Activated naive CD8-positive, alpha-beta T cell treated with anti-CD3 and anti-CD28 coated beads for 36 hours (primary cell): ENCODE results near the gene GPC4. TPM values are rescaled to one million over a fixed set of nuclear protein-coding genes. Genes with fewer than 3 reads are reported as not detected.
A peak's percentile ranks its signal among the peaks of the same experiment; 100 is the strongest.
"Not testable (repeated sequence)": the region's sequence is repeated elsewhere in the genome, so short reads cannot be mapped to it uniquely, and the experiment has no call there.

Experiments used
- DNase-seq: peaks from one replicate; pipeline ENCODE4 v3.0.0; 2021
- H3K27ac Mint-ChIP-seq: one replicate; pipeline ENCODE4 v1.8.0; 2022; ENCODE audit warnings: mild to moderate bottlenecking, moderate library complexity, mixed read lengths
- H3K27me3 Mint-ChIP-seq: one replicate; pipeline ENCODE4 v1.8.0; 2022; ENCODE audit warnings: mild to moderate bottlenecking, mixed read lengths
- H3K36me3 Mint-ChIP-seq: one replicate; pipeline ENCODE4 v1.8.0; 2021; ENCODE audit warnings: mild to moderate bottlenecking, mixed read lengths
- H3K4me1 Mint-ChIP-seq: one replicate; pipeline ENCODE4 v1.8.0; 2021; ENCODE audit warnings: mixed read lengths
- H3K4me3 Mint-ChIP-seq: one replicate; pipeline ENCODE4 v1.8.0; 2022; ENCODE audit warnings: mild to moderate bottlenecking, moderate library complexity, mixed read lengths
- H3K9me3 Mint-ChIP-seq: one replicate; pipeline ENCODE4 v1.8.0; 2022; ENCODE audit warnings: mixed read lengths
- total RNA-seq, 2 experiments: library from RNA; stranded (reverse); gene quantifications; one replicate each; pipeline ENCODE4 v1.2.3, GENCODE V29; 2021

Gene GPC4
- total RNA-seq, 2 experiments from 2014 or later = not detected

- no peaks in the 10 kb centered on the region for H3K27me3 Mint-ChIP-seq
- H3K4me3 Mint-ChIP-seq = no peak overlapping the region
- H3K9me3 Mint-ChIP-seq = no peaks in the 10 kb centered on the region
- no peaks in the 10 kb centered on the region for H3K36me3 Mint-ChIP-seq
- H3K4me1 Mint-ChIP-seq = no peaks in the 10 kb centered on the region
- no peak for DNase-seq
- H3K27ac Mint-ChIP-seq = no peak overlapping the region
Measured at GRCh38 chrX:133364865-133365264, 50.4 kb downstream of the GPC4 start.

DNA sequence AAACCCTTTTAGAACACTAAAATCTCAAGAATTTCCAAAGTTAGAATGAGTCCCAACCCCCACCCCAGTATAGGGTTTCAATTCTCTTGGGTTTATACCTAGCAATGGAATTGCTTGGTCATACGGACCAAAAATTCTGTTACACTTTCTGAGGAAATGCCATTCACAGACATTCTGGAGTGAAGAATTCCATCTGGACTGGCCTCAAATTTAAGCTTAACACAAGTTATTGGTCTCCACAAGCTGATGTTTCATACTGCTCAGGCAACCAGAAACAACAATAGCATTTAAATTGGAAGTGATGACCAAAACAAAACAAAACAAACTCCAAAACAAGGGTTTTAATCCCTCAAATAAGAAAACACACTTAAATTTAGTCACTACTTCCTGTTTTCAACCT lies 51.1 kb downstream of the GPC4 start:
- no peaks in the 10 kb centered on the region for H3K36me3 Mint-ChIP-seq
- H3K27ac Mint-ChIP-seq = no peak overlapping the region
- no peaks in the 10 kb centered on the region for H3K4me1 Mint-ChIP-seq

GRCh38 chrX:133362538-133362937 lies 52.8 kb downstream of the GPC4 start:
- H3K27ac Mint-ChIP-seq = no peak overlapping the region
- H3K4me3 Mint-ChIP-seq = no peak overlapping the region
- DNase-seq = no peak
- no peaks in the 10 kb centered on the region for H3K9me3 Mint-ChIP-seq
- no peaks in the 10 kb centered on the region for H3K27me3 Mint-ChIP-seq
- H3K4me1 Mint-ChIP-seq = no peaks in the 10 kb centered on the region
- H3K36me3 Mint-ChIP-seq = no peaks in the 10 kb centered on the region

More for the DNA sequence above, 51.1 kb downstream of the GPC4 start:
- H3K27me3 Mint-ChIP-seq = no peaks in the 10 kb centered on the region
- no peak overlapping the region for H3K4me3 Mint-ChIP-seq
- no peak for DNase-seq
- H3K9me3 Mint-ChIP-seq = no peaks in the 10 kb centered on the region

DNA sequence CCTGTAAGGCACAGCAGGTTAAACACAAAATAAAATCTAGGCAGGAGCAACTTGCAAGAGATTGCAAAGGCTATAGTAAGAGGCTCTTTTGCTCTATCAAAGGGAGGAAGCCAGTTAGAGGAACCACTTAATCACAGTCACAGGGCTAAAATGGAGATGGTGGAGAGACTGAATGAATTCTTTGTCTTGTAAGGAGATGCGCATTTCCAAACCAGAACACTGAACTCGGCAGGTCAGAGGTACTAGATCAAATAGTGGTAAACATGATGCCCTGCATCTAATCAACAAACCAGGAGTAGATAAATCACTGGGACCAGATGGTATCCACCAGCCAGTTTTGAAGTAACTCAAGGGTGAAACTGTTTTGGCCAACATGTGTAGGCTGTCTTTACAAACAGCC lies 55.8 kb downstream of the GPC4 start:
- H3K4me3 Mint-ChIP-seq = no peak overlapping the region
- H3K9me3 Mint-ChIP-seq = no peaks in the 10 kb centered on the region
- no peak overlapping the region for H3K27ac Mint-ChIP-seq
- DNase-seq = no peak
- no peaks in the 10 kb centered on the region for H3K36me3 Mint-ChIP-seq
- H3K27me3 Mint-ChIP-seq = no peaks in the 10 kb centered on the region
- no peaks in the 10 kb centered on the region for H3K4me1 Mint-ChIP-seq

DNA sequence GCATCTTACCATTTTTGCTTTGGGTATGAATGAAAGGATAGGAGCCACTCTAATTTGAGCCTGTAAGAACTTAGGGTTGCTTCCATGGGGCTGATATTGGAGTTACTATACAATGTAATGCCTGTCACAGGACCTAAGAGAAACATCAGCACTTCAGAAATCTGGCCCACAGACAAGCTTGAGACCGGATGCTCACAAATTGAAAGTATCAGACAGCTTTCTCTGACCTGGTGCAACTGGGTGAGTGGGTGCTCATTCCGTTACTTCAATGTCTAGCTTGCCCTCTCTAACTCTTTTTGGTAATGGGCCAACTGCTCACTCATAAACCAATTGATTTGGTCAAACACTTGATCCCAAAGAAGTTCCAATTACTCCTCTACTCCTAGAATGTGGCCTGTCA lies 62.1 kb downstream of the GPC4 start:
- no peaks in the 10 kb centered on the region for H3K27me3 Mint-ChIP-seq
- no peaks in the 10 kb centered on the region for H3K36me3 Mint-ChIP-seq
- H3K4me1 Mint-ChIP-seq = no peaks in the 10 kb centered on the region
- no peak overlapping the region for H3K27ac Mint-ChIP-seq
- no peaks in the 10 kb centered on the region for H3K9me3 Mint-ChIP-seq
- no peak for DNase-seq
- H3K4me3 Mint-ChIP-seq = no peak overlapping the region

DNA sequence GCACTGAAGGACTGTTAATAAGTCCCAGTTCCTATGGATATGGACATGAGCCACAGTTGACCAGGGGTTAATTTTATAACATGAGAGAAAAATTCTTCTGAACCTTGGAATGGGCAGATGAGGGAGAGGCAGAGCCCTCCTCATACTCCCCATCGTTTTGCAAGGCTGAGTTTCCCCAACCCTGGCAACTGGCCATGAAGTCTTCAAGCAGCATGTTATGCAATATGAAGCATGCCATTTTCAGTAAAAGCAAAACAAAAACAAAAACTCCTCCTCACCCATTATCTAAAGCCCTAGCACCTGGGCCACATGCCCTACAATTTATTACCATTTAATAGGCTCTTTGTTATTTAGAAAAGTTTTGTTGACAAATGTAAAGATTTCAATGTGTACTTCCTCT lies 64.5 kb downstream of the GPC4 start:
- no peaks in the 10 kb centered on the region for H3K4me1 Mint-ChIP-seq

DNA sequence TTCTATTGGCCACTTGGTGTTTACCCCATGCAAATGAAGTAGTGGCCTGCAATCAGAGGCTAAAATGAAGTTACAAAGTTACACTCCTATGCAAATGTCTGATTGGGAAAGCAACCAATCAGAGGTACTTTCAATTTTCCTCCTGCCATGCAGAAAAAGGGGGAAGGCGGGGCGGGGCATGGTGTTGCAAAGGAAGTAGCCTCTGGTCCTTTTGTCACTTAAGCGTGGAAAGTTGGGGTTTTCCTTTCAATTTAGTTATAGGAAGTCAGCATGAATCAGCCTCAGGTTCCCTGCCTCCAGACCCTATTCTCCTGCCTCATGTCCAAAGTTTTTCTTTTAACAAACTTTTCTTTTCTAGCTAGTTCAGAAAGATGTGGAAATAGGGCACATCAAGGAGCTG lies 69.3 kb downstream of the GPC4 start:
- Mint-ChIP-seq H3K27ac (no peak overlapping the region), H3K4me1 (no peaks in the 10 kb centered on the region), H3K36me3 (no peaks in the 10 kb centered on the region), H3K9me3 (no peaks in the 10 kb centered on the region), H3K4me3 (no peak overlapping the region), H3K27me3 (no peaks in the 10 kb centered on the region)
- DNase-seq = no peak

More for the DNA sequence above, 64.5 kb downstream of the GPC4 start:
- Mint-ChIP-seq H3K4me3 (no peak overlapping the region), H3K9me3 (no peaks in the 10 kb centered on the region), H3K36me3 (no peaks in the 10 kb centered on the region), H3K27me3 (no peaks in the 10 kb centered on the region), H3K27ac (no peak overlapping the region)
- no peak for DNase-seq

DNA sequence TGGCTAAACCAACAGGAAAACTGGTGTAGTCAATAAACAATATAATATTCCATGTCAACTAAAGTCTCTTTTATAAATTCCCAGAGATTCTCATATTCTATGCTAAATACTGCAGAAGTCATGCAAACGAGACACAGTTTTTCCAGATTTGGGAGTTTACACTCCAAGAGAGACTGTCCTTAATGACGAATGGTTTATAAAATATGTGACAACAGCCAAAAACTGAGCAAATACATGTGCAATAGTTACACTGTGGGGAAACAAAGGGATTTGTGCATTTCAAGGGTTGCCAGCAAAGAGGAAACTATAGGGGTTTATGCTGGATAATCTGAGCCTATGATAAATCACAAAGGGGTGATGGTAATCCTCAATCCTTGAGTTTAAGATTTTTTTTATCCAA lies 75.7 kb downstream of the GPC4 start:
- no peak overlapping the region for H3K4me3 Mint-ChIP-seq
- H3K27me3 Mint-ChIP-seq = no peaks in the 10 kb centered on the region
- no peaks in the 10 kb centered on the region for H3K36me3 Mint-ChIP-seq
- no peak overlapping the region for H3K27ac Mint-ChIP-seq
- H3K9me3 Mint-ChIP-seq = no peaks in the 10 kb centered on the region
- DNase-seq = no peak
- H3K4me1 Mint-ChIP-seq = no peaks in the 10 kb centered on the region

DNA sequence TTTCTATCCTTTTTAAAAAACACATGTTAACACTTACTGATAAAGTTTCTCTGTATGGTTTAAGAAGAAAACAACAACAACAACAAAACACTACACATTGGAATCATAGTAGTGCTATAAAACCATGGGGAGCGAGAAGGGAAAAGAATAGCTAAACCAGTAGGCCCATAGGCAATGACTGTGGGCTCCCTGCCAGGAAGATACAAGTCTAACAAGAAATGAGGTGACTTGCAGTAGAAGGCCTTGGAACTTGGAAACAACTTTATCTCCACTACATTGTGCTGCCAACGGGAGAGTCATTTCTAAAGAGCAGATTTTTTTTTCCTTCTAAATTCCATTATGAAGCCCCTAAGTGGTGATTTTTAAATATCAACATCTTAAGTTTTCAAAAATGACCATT lies 78.0 kb downstream of the GPC4 start:
- H3K4me1 Mint-ChIP-seq = no peaks in the 10 kb centered on the region
- no peak for DNase-seq
- no peak overlapping the region for H3K4me3 Mint-ChIP-seq
- no peaks in the 10 kb centered on the region for H3K9me3 Mint-ChIP-seq
- H3K27ac Mint-ChIP-seq = no peak overlapping the region
- H3K27me3 Mint-ChIP-seq = no peaks in the 10 kb centered on the region
- no peaks in the 10 kb centered on the region for H3K36me3 Mint-ChIP-seq

DNA sequence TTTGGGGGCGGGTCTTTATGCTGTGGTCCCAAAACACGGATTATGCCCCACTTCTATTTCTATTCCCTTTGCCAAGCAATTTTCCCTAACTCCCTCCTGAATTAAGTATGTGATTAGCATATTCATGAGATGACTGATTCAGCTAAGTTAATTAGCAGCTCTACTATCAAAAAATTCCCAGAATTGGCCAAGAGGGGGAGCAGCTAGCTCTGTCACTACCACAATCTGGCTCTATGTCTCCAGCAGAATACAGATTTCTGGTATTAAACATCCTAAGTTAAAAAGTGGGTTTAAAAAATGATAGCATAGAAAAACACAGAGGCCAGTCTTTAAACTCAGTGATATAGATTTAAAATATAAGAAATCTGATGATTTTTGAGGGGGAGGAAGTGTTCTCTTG lies 80.3 kb downstream of the GPC4 start:
- Mint-ChIP-seq H3K9me3 (no peaks in the 10 kb centered on the region), H3K27ac (no peak overlapping the region), H3K27me3 (no peaks in the 10 kb centered on the region), H3K4me1 (no peaks in the 10 kb centered on the region), H3K4me3 (no peak overlapping the region), H3K36me3 (no peaks in the 10 kb centered on the region)
- DNase-seq = peak; percentile 0

- H3K4me3 Mint-ChIP-seq = no peak overlapping the region
- H3K27ac Mint-ChIP-seq = no peak overlapping the region
- no peaks in the 10 kb centered on the region for H3K4me1 Mint-ChIP-seq
- no peaks in the 10 kb centered on the region for H3K36me3 Mint-ChIP-seq
- no peaks in the 10 kb centered on the region for H3K27me3 Mint-ChIP-seq
- DNase-seq = no peak
- H3K9me3 Mint-ChIP-seq = no peaks in the 10 kb centered on the region
Measured at GRCh38 chrX:133333154-133333750, 82.0 kb downstream of the GPC4 start.

- Mint-ChIP-seq H3K9me3 (no peaks in the 10 kb centered on the region), H3K27ac (no peak overlapping the region), H3K4me1 (no peaks in the 10 kb centered on the region), H3K36me3 (no peaks in the 10 kb centered on the region), H3K27me3 (no peaks in the 10 kb centered on the region), H3K4me3 (no peak overlapping the region)
- no peak for DNase-seq
Measured at GRCh38 chrX:133332737-133333136, 82.6 kb downstream of the GPC4 start.

- Mint-ChIP-seq H3K27me3 (no peaks in the 10 kb centered on the region), H3K4me3 (no peak overlapping the region), H3K36me3 (no peaks in the 10 kb centered on the region), H3K4me1 (no peaks in the 10 kb centered on the region), H3K9me3 (no peaks in the 10 kb centered on the region), H3K27ac (no peak overlapping the region)
- no peak for DNase-seq
Measured at GRCh38 chrX:133330956-133331355, 84.3 kb downstream of the GPC4 start.

- H3K36me3 Mint-ChIP-seq = no peaks in the 10 kb centered on the region
- no peaks in the 10 kb centered on the region for H3K27me3 Mint-ChIP-seq
- no peak overlapping the region for H3K4me3 Mint-ChIP-seq
- no peaks in the 10 kb centered on the region for H3K9me3 Mint-ChIP-seq
- no peak for DNase-seq
- H3K4me1 Mint-ChIP-seq = no peaks in the 10 kb centered on the region
- no peak overlapping the region for H3K27ac Mint-ChIP-seq
Measured at GRCh38 chrX:133325422-133325821, 89.9 kb downstream of the GPC4 start.

- Mint-ChIP-seq H3K9me3 (no peaks in the 10 kb centered on the region), H3K4me1 (no peaks in the 10 kb centered on the region), H3K36me3 (no peaks in the 10 kb centered on the region), H3K4me3 (no peak overlapping the region), H3K27ac (no peak overlapping the region), H3K27me3 (no peaks in the 10 kb centered on the region)
- DNase-seq = no peak
Measured at GRCh38 chrX:133323431-133323830, 91.9 kb downstream of the GPC4 start.

GRCh38 chrX:133322269-133322668 lies 93.0 kb downstream of the GPC4 start:
- H3K4me1 Mint-ChIP-seq, DNase-seq, H3K36me3 Mint-ChIP-seq, H3K27ac Mint-ChIP-seq, H3K27me3 Mint-ChIP-seq, H3K4me3 Mint-ChIP-seq, H3K9me3 Mint-ChIP-seq: not testable (repeated sequence)

DNA sequence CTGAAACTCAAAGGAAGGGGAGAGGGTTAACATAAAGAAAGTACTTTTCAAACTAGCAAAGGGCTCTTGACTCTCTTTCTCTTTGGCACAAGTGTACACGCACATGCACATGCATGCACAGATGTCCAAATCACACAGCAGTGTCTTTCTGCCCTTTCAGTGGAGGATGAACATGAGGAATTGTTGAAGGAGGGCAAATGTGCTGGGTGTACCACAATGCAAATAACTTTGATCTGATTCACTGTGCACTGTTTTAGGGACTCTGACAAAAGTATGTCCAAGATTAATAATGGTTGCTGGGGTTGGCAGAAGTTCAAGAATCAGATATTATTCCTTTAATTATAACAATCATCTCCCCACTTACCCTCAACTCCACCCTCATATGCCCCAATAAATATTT lies 93.8 kb downstream of the GPC4 start:
- no peaks in the 10 kb centered on the region for H3K4me1 Mint-ChIP-seq
- H3K9me3 Mint-ChIP-seq = no peaks in the 10 kb centered on the region
- DNase-seq = no peak
- H3K4me3 Mint-ChIP-seq = no peak overlapping the region
- H3K27me3 Mint-ChIP-seq = no peaks in the 10 kb centered on the region
- no peaks in the 10 kb centered on the region for H3K36me3 Mint-ChIP-seq
- H3K27ac Mint-ChIP-seq = no peak overlapping the region
